ENCODE results near the gene NCOR2.
"Not testable (repeated sequence)": the region's sequence is repeated elsewhere in the genome, so short reads cannot be mapped to it uniquely, and the experiment has no call there.

NCOR2 gene

DNA sequence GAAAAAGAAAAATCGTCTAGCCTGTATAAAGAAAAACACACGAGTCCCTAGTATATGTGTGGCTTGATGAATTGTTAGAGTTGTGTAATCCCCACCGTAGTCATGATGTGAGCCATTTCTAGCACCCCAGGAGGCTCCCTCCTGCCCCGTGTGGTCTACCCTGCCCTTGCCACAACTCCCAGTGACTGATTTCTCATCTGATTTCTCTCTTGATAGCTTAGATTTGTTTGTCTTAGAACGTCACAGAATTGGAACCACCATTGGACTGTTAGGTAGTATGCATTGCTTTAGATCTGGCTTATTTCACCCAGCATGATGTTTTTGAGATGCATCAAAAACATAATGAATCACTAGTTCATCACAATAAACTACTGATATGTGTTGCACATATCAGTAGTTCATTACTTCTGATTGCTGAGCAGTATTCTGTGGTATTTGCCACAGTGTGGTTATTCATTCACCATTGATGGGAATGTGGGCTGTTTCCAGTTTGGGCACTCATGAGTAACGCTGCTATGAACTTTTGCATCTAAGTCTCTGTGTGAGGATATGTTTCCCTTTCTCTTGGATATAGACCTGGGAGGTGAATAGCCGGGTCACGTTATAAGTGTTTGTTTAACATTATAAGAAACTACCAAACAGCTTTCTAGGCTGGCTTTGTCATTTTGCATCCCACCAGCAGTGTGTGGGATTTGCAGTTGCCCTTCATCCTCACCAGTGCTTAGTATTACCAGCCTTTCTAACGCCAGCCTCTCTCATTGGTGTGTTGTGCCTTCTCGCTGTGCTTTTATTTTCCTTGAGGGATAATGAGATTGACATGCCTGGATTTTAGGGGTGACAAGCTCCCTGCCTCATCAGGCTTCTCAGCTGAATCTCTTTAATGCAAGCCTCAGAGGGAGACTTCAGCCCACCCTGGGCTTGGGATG is 31.9 kb upstream of the NCOR2 start:
- DNase-seq: no peak

DNA sequence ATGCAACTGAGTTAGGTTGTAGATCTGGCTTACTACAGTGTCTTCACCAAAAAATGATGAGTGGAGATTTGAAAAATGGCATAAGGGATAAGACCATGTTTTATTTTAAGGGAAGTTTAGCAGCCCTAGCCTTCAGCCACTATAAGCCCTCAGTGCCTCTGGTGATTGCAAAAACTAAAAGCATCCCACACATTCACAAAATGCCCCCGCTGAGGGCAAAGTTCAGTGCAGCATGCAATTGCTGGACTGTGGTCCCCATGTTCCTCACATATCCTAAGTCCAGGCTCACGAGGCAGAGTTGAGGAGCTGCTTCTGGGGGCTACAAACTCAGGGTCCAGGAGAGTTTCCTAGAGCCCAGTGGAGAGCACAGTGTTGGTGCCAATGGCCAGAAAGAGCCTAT is 29.6 kb upstream of the NCOR2 start:
- no peak for DNase-seq

DNA sequence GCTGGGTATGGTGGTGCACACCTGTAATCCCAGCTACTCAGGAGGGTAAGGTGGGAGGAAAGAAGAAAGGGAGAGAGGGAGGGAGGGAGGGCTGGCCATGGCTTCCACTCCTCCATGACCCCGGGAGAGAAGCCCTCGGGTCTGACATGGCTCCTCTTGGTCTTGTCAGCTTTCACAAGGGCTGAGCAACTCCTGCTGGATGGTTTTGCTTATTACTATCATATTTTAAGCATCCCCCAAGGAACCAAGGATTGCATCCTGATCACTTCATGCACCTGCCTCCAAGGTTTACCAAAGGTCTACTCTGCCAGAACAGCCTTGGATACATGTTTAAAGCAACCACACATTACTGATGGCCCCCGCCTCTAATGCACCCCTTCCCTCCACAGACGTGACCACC is 28.0 kb upstream of the NCOR2 start:
- DNase-seq: no peak

DNA sequence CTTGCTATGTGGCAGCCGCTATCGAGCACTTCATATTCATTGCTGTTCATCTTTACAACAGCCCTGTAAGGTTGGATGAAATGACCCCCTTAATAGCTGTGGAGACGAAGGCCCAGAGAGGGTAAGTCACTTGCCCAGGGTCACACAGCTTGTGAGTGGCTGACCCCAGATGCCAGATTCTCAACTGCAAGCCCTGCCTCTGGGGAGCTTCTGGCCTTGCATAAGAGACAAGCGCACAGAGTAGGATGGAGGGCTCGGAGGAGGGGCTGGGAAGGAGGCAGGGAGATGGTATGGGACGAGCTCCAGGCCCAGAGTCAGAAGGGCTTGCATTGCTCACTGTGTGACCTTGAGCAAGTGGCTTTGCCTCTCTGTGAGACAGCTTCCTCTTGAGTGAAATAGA is 27.4 kb upstream of the NCOR2 start:
- DNase-seq: no peak

DNA sequence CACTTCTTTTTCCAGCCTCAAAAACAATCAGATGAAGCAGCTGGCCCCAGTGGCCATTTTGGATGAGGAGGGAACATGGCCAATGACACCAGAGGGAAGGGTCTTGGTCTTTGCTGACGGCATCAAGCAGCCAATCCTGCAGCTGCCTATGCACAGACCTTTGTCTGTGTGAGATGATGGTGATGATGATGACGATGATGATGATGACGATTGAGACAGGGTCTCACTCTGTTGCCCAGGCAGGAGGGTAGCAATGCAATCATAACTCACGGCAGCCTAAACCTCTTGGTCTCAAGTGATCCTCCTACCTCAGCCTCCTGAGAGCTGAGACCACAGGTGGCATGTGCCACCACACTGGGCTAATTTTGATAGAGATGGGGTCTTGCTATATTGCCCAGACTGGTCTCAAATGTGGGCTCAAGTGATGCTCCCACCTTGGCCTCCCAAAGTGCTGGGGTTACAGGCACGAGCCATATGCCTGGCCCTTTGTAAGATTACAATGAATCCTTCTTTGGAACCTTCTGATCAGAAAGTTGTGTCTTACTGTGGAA is 26.5 kb upstream of the NCOR2 start:
- no peak for DNase-seq

DNA sequence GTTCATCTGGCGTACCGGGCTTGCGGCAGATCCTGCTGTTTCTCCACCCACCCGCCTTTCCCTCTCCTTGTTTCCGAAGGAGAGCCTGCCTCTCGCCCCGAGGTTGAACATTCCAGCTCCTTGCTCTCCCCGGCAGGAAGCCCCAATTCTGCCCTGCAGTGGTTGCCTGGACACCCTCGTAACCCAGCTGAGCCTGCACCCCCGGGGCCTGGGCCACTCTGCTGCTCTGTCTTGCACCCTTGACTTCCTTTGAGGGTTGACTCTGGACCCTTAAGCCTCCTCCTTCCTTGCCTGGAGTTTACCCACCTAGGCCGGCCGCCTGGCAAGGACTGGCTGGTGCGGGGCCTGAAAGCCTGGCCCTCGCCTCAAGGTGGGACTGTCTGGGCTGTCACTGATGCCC is 25.8 kb upstream of the NCOR2 start:
- DNase-seq: no peak

DNA sequence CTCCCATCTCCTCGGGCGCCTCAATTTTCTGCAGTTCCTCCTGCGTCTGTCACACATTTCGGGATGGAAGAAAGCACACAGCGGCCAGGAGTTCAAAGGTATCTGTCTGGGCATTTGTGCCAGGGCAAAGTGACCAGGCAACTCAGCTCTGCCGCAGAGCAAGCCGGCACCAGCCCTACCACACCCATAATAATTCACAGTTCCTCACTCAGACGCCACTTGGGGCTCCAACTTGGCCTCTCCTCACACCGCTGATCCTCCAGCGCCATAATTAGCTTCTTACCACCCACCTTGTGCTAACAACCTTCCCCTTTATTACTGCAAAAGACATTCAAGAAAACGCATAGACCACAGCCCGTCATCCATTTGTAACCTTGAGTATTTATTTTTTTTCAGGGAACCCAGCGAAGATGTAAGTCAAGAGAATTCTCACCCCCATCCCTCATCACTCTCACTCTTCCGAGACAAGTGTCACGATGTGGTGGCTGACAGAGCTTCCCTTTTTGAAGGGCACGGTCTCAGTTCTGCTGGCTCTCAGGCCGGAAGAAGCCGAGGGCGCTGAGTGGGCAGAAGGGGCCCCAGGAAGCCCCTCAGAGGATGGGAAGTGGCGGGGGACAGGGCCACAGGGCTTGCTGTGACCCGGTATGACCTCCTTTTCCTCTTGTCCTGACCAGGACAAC is 25.2 kb upstream of the NCOR2 start:
- DNase-seq: no peak

DNA sequence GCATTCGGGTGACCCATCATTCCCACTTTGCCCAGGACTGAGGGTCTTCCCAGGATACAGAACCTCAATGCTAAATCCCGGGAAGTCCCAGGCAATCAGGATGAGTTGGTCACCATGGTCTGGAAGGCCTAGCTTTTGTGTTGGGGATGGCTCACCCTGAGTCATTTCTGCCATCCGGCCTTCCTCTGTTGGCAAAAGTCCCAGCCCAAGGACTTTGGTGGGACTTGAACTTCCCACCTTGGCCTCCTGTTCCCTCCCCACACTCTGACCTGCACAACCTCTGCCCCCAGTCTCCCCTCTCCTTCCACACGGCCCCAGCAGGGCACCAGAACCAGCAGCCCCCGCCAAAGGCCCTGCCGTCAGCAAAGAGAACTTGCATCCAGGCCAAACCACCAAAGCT is 24.6 kb upstream of the NCOR2 start:
- no peak for DNase-seq

DNA sequence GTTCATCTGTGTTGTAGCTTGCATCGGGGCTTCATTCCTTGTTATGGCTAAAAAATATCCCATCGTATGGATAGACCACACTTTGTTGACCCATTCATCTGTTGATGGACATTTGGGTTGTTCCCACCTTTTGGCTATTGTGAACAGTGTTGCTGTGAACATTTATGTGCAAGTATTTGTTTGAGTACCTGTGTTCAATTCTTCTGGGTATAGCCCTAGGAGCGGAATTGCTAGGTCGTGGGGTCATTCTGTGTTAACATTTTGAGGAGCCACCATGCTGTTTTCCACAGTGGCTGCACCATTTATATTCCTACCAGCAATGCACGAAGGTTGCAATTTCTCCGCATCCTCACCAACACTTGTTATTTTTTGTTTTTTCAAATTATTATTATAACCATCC is 23.0 kb upstream of the NCOR2 start:
- no peak for DNase-seq

DNA sequence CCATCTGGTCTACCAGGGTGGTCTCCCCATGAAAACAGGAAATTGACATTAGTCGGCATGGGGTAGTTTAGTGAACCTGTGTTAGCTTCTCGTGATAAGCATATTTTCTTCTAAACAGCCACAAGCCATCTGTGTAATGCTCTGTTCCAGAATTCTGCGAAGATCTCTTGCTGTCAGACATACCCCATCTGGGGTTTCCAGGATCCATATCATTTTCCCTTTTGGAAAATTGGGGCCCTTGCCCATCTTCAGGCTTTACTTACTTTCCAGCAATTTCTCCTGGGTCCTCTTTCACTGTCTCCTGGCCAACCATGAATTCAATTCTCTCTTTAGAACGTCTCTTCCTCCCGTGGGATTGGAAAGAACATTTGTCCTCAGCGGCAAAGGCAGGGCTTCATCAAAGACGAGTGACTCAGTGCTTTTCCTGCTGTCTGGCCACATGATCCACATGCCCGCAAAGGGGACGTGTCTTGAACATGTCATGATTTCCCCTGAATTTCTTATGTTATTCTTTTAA is 21.4 kb upstream of the NCOR2 start:
- no peak for DNase-seq

DNA sequence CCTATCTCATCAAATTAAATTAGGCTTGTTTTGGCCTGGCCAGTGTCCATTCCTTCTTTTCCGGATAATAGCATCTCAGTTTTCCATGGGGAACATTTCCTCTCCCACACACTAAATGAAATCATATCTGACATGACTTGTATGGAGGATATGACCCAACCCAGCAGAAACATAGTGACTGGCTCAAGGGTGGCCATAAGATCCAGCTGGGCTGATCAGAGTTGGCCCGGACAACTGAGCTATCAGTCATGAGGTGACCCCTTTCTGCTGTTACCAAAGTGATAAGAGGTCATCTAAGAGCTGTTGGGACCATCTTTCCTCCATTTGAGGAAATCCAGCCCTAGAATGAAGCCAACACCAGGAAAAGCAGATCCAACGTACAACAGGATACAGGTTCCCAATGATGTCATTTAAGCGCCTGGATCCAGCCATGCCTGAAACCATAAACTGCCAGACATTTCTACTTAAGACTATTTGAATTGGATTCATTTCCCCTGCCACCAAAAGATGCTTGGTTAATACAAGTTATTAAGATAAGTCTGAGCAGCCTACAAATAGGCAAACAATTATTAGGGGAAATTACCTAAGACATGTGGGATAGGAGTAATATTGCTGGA is 20.7 kb upstream of the NCOR2 start:
- no peak for DNase-seq

DNA sequence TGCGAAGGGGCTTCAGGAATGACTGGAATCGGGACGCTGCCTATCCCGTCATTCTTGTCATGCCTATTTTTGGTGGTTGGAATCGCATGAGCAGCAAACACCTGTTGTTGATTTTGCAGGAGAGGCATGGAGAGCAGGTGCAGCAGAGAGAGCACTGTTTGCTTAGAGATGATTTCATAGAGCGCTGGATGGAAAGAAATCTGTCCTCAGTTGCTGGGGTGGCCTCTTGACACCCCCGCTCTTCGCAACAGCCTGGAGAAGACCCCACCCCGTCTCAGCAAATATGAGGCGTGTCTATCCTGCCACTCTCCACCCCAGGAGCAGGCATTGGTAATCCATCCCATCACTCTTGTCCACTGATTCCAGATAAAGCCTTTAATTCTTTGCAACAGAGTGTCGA is 19.3 kb upstream of the NCOR2 start:
- DNase-seq: no peak

DNA sequence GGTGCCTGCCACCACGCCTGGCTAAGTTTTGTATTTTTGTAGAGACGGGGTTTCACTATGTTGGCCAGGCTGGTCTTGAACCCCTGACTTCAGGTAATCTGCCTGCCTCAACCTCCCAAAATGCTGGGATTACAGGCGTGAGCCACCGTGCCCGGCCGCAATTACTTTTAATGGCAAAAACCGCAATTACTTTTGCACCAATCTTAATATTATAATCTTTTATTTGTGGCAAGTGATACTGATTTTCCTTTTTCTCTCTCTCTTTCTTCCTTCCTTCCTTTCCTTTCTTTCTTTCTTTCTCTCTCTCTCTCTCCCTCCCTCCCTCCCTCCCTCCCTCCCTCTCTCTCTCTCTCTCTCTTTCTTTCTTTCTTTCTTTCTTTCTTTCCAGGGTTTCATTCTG is 17.1 kb upstream of the NCOR2 start:
- not testable (repeated sequence) for DNase-seq

DNA sequence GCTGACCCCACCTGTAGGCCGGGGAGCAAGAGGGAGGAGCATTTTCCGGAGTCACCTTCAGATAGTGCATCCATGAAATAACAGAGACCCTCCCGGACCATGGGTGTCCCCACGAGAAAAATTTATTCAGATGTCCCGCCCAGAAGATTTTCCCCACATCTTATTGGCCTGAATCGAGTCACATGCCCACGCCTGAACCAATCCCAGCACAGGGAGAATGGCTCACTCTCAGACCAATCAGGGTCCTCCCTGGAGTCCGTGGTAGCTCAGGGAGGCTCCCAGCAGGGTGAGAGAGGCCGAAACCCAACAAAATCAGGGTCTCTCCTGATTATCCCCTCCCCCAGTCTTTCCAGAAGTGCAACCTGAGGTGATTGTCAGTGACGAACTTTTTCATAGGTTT is 16.4 kb upstream of the NCOR2 start:
- DNase-seq: no peak

DNA sequence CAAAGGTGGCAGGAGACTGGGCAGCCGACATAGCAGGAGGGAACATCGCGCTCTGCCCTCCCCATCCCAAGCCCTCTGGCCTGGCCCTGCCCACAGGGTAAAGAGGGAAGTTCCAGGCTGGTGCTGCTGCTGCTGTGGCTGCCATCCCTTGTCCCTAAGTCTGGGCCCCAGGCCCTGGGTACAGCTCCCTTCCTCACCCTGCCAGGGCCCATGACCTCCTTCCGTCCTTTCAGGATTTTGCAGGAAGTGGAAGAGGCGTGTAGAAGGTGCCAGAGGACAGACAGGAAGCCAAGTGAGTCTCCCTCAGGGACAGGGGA is 14.7 kb upstream of the NCOR2 start:
- no peak for DNase-seq

DNA sequence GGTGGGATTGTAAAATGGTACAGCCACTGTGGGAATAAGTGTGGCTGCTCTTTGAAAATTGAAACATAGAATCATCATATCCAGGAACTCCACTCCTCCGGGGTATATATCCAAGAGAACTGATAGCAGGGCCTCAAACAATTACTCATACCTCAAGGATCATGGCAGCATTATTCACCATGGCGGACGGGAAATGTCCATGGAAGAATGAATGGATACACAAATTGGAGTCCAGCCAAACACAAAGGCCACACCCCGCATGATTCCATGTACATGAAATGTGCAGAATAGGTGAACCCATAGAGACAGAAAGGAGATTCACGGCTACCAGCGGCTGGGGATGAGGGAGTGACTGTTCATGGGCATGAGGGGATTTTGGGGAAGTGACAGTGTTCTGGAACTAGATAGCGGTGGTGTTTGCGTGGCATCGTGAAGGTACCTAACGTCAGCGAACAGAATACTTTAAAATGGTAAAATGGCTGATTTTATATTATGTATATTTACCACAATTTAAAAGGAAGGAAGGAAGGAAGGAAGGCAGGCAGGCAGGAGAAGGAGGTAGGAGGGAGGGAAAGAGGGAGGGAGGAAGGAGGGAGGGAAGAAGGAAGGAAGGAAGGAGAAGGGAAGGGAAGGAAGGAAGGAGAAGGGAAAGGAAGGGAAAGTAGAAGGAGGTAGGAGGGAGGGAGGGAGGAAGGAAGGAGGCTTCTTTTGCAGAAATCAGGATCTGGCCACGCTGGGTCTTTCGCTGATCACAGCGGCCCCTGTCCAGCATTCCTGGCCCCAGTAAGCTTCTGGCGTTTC is 14.1 kb upstream of the NCOR2 start:
- DNase-seq: no peak

DNA sequence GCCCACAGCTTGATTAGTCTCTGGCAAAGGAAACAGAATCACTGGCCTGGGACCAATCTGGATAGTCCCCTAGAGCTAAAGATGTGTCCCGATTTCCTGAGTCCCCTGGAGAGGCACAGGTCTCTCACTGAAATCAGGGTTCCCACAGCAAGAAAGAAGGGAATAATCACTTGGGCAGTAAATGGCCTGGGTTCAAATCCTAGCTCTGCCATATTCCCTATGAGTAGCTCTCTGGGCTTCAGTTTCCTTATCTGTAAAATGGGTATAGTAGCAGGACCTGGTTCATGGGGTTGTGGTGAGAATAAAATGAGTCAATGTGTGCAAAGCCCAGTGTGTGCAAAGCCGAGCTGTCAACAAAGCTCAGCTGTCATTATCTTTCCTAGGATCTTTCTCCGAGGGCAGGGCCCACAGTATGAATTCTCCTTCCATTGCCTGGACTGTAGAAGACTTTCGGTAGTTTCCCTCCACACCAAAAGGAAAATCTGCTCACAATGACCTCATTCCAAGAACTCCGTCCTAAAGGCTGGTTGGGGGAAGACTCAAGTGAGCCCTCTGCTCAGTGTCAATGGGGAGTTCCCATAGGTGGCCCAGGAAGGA is 12.6 kb upstream of the NCOR2 start:
- DNase-seq: no peak

DNA sequence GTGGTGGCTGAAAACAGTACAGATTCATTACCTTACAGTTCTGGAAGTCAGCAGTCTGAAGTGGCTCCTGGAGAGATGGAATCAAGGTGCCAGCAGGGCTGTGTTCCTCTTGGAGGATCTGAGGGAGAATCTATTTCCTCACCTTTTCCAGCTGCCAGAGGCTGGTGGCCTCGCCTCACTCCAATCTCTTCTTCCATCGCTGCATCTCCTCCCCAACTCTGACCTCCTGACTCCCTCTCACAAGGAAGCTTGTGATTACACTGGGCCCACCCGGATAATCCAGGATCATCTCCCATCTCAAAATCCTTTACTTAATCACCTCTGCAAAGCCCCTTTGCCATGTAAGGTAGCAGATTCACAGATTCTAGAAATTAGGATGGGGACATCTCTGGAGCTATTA is 11.4 kb upstream of the NCOR2 start:
- DNase-seq: no peak

DNA sequence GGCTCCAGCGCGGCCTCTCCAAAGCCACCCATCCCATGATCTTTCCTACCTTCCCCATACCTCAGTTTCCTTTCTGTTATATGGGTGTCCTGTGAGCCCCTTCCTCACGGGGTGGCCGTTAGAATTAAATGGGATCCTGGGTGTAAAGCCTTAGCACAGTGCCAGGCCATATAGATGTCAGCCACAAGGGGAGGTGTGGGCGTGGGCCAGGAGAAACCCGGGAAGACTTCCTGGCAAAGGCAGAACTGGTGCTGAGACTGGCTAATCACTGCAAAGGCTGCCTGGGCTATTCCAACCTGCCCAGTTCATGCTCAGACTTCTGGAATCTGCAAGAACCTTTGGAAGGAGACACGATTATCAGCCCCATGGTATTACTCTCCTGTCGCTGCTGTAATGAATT is 11.0 kb upstream of the NCOR2 start:
- no peak for DNase-seq

DNA sequence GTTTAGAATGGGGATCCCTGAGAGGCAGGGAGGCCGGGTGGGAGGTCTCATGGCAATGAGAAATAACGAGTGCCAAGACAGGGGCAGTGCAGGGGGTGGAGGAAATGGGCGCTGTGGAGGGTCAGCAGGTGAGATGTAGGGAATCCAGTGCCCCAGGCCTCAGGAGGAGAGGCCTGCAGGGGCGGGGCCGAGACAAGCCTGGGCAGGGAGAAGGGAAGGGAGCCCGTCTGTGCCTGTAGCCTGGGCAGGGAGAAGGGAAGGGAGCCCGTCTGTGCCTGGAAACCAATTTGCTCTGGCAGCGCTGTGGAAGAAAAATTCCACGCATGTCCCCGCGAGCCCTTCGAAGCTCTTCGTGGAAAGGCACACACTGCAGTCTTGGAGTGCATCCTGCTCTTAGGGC is 10.6 kb upstream of the NCOR2 start:
- DNase-seq: no peak

DNA sequence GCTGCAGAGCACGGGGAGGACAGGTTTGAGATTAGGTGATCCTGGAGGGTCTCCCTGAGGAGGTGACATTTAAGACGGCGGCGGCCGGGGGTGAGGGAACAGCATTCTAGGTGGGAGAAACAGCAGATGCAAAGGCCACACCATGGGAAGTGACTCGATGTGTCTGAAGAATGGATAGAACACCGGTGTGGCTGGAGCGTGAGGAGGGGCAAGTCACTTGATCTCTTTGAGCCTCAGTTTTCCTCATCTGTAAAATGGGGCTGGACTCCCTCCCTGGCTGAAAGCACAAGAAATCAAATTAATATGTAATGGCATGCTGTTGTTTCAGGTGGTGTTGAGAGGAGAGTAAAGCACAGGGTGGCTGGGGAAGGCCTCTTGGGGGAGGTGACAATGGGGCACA is 10.0 kb upstream of the NCOR2 start:
- DNase-seq: no peak

DNA sequence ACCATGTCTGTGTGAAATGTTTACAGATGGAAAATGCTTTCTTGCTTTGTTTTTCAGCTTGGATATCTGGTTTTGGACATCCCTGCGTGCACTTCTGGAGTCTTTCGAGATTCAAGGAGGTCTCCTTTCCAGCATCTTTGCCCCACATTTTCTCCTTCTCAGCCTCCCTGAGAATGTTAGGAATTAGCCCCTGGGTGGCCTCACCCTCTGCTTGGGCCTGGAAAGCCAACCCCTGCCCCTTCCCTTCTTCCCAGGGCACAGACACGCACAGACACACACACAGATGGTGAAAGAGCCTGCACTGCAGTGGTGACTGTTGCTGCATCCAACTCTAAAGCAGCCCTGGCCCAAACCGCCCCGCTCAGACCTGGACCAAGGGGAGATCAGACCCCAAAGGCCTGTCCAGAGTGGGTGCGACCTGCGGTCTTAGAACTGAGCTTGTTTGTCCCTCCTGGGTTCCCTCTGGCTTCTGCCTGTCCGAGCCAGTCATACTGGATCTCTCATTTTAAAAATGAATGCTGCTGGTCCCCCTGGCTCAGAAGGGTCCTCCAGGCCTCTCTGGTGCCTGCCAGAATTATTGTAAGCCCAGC is 8.7 kb upstream of the NCOR2 start:
- no peak for DNase-seq

Measured in activated naive CD4-positive, alpha-beta T cell treated with anti-CD3 and anti-CD28 coated beads, Interleukin-2, amount 50 U/mL, for 16 hours (primary cell).